HG03064 (cell line): ENCODE results near the gene COPG2.
"Not testable (repeated sequence)": the region's sequence is repeated elsewhere in the genome, so short reads cannot be mapped to it uniquely, and the experiment has no call there.

Source experiments
- ATAC-seq: cut with Tn5 transposase; IDR thresholded peaks from one replicate; pipeline ENCODE4 v1.9.1; 2021; ENCODE audit warnings: low read depth; ENCODE audit not compliant: unreplicated experiment

Gene COPG2

DNA sequence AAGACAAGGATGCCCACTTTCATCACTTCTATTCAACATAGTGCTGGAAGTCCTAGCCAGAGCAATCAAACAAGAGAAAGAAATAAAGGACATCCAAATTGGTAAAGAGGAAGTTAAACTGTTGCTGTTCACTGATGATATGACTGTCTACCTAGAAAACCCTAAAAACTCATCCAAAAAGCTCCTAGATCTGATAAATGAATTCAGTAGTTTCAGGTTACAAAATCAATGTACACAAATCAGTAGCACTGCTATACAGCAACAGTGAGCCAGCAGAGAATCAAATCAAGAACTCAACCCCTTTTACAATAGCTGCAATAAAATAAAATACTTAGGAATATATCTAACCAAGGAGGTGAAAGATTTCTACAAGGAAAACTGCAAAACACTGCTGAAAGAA is 98.4 kb downstream of the COPG2 start:
- not testable (repeated sequence) for ATAC-seq

DNA sequence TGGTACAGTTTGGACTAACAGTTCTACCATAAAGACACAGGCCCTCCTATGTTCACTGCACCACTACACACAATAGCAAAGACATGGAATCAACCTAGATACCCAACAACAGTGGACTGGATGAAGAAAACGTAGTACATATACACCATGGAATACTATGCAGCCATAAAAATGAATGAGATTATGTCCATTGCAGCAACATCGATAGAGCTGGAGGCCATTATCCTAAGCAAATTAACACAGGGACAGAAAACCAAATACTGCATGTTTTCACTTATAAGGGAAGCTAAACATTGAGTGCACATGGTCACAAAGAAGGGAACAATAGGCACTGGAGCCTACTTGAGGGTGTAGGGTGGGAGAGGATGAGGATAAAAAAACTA is 101.7 kb downstream of the COPG2 start:
- no peak for ATAC-seq

DNA sequence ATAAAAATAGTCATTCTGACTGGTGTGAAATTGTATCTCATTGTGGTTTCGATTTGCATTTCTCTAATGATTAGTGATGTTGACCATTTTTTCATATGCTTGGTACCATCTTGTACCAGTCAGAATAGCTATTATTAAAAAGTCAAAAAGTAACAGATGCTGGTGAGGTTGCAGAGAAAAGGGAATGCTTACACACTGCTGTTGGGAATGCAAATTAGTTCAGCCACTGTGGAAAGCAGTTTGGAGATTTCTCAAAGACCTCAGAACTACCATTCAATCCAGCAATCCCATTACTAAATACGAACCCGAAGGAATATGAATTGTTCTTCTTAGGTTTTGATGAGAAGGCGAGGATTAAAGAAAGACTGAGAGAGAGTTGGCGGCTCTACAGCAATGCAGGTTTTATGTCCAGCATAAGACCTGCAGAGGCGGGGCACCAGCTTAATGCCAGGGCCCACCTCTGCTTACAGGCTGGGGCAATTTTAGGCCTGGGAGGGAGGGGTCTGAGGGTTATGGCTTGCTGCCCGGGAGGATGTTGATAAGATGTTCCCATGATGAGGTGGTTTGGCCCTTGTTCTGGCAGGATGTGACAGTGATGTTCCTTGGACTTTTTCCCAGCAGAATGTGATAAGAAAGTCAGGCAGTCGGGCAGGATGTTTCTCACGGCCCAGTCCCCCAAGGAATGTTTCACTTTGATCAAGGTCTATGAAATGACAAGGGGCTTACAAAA is 102.2 kb downstream of the COPG2 start:
- ATAC-seq: no peak

DNA sequence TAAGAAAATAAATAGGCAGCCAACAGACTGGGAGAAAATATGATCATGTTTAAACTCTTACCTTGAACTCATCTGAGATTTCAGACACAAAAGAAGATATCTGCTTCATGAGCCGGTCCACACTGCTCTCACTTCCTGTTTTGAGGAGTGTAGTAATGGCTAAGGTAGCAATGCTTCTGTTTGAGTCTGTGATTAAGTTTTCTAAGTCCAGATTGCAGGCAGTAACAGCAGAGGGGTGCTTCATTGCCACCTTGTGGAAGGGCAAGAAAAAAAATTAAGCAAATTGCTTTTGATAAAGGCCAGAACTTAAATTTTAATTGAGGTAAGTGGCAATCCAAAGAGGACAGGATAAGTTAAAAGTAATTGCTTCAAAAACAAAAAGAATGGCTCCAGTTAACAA is 107.6 kb downstream of the COPG2 start:
- peak; percentile 55 for ATAC-seq

DNA sequence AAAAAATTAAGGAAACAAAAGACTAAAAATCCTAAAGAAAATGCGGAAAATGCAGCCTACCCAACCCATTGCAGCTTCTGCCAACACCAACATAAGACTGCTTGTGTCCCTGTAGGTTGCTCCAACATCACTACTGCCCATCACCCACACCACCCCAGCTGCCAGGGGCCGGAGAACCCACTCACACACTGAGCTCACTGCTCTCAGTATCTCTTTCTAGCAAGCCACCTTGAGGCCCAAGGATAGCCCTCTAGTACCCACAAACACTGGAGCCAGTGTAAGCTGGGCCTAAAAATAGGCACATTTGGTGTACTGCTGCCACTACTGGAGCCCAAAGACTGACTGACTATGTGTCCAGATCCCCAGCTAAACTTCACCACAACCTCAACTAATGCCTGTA is 109.4 kb downstream of the COPG2 start:
- no peak for ATAC-seq

DNA sequence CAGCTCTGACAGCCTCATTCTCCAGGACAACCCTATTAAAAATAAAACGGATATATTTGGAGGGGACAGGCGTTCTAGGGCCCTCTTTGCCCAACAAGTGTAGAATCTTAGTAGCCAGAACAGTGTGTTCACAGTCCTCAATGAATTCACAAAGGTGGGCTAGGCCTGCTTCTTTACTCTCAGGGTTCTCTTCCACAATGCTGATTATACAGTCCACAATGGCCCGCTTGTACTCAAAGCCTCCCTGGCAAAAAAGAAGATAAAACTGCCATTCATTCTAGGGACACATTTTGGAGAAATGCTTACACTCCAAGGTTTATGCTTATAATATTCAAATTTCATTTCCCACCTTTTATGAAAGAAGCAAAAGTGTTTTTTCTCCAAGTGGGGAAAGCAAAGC is 114.1 kb downstream of the COPG2 start:
- ATAC-seq: no peak

DNA sequence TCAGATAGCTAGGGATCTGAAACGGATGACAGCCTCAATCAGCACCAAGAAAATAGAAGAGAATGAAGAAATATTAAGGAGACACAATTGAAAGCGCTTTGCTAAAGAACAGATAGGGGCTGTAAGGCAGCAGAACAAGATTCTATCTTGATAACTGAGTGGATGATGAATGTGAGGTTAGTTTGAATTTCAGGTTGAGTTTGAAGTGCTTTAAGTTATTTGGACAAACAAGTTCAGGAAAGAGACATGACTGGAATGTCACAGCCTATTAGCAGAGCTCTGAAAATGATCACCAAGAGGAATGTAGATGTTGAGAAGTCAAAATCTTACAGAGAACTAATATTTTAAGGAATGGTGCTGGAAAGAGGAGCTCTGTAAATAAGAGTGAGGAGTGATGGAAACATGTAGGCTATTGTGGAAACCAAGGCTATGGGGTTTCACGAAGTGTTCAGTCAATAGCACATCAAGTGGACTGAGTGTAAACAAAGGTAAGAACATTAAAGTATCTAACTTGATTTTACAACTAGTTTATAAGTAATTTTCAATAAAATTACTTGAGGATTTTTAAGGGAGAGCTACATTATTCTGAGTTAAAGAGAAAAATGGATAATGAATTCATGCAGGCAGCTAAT is 115.0 kb downstream of the COPG2 start:
- ATAC-seq: no peak

DNA sequence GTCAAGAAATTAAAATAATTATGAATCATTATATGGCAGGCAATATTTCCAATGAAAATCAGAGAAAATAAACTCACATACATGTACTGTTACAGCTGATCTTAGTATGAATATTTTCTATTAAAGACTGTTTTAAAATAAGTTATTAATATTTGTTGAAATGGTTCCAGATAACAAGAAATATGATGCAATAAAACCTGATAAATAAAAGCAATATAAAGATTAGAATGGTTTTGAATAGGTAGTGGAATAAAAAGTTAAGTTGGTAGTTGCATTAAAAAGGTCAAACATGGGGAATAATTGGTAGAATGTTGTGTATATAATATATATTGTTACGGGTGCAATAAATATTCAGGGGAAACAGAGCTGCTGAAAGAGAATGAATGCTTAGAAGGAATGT is 124.2 kb downstream of the COPG2 start:
- ATAC-seq: no peak

DNA sequence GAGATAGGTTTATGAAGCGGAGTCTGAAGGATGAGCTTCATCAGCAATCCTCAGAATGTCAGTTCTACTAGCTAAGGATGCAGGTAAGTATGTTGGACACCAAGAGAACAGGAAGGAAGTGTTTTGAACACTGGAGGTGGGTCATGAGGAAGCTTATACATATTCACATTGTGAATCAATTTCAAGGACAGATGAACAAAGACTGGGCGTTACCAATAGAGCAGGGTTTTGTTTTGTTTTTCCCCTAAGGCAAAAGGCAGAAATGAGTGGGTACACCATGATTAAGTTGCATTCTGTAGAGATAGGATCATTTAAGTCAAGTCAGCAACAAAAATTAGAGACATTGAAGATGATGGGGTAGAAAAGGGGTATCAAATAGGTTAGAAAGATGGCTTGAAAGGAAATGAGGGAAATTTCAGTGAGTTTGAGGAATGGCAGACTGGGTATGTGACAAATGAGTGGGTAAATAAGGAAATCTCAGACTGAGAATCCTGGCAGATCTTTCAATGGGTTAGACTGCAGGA is 125.0 kb downstream of the COPG2 start:
- ATAC-seq: no peak

DNA sequence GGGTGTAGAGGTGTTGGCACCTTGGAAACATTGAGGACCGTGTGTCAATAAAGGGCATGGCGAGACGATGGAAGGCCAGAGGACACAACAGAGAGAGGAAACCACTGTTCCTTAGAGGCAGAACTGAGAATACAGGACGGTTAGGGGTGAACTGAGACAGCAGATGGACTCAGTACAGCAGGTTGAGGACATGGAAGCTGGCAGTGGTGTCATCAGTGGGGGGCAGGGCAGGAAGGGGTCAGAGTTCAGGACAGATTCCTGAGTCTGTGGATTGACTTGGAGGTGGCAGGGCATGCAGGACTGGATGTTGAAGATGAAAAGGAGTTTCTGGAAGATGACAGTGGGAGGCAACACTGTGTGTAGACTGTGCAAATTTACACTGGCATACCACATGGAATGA is 126.3 kb downstream of the COPG2 start:
- not testable (repeated sequence) for ATAC-seq

DNA sequence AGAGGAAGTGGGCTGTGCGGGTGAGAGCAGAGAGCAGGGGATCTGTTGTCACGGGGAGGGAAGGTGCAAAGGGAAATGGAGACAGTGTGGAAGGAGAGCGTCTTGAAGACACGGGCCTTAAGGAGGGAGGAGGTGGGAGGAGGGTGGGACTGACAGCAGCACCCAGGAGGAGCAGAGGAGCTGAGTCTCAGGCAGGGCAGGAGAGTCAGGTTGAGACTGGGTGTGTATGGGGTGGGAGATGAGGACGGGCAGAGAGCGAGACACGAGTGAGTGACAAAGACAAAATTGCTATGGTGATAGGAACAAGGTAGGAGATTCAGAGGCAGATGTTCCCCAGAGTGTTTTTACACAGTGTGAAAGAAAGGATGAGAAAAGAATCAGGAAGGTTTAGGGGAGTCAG is 127.3 kb downstream of the COPG2 start:
- not testable (repeated sequence) for ATAC-seq

DNA sequence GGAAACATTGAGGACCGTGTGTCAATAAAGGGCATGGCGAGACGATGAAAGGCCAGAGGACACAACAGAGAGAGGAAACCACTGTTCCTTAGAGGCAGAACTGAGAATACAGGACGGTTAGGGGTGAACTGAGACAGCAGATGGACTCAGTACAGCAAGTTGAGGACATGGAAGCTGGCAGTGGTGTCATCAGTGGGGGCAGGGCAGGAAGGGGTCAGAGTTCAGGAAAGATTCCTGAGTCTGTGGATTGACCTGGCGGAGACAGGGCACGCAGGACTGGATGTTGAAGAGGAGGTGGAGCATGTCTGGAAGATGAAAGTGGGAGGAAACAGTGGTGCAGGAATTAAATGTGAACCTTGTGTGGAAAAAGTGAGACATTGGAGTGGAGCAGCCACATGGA is 130.7 kb downstream of the COPG2 start:
- ATAC-seq: not testable (repeated sequence)

DNA sequence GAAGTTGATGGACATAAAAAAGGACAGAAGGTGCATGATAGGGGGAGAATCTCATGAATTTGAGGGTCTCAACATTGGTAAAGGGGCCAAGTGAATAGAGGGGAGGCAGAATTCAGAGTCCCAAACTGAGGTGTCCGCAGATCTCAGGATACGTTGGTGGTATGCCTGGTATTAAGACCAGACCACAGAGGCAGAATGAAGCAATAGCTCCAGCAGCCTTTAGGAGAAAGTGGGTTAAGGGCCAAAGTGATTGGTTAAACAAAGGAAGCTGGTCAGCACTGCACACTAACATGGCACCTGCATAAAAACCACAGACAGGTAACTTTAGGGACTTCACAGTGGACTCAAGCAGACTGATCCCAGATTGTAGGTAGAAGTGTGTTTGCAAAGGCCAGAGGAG is 139.1 kb downstream of the COPG2 start:
- ATAC-seq: no peak

DNA sequence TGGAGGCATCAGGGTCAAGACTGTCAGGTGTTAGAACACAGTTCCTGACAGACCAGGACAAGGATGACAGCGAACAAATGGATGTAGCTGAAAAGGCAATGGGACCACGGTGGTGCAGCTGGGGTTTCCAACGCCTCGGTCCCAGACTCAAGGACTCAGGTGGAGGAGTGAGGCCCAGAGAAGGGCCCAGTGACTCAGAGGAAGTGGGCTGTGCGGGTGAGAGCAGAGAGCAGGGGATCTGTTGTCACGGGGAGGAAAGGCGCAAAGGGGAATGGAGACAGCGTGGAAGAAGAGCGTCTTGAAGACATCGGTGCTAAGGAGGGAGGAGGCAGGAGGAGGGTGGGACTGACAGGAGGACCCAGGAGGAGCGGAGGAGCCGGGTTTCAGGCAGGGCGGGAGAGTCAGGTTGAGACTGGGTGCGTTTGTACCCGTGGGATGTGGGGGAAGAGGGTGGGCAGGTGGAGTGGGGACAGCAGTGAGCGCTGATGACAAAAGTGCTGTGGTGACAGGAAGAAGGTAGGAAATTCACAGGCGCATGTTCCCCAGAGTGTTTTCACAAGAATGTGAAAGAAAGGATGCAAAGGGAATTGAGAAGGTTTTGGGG is 140.7 kb downstream of the COPG2 start:
- ATAC-seq: not testable (repeated sequence)

DNA sequence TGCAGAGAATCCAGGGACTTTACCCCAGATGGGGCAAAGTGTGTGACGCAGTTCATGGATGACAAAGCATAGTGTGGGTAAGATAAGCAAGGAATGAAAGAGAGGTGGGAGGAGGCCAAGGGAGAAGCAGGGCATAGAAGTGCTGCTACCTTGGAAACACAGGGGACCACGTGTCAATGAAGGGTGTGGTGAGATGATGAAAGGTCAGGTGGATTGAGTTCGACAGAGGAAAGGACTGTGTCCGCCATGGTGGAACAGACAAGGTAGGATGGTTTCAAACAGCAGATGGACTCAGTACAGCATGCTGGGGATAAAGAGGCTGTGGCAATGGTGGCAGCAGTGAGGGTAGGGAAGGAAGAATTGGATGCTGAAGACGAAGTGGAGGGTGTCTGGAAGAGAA is 143.9 kb downstream of the COPG2 start:
- no peak for ATAC-seq

DNA sequence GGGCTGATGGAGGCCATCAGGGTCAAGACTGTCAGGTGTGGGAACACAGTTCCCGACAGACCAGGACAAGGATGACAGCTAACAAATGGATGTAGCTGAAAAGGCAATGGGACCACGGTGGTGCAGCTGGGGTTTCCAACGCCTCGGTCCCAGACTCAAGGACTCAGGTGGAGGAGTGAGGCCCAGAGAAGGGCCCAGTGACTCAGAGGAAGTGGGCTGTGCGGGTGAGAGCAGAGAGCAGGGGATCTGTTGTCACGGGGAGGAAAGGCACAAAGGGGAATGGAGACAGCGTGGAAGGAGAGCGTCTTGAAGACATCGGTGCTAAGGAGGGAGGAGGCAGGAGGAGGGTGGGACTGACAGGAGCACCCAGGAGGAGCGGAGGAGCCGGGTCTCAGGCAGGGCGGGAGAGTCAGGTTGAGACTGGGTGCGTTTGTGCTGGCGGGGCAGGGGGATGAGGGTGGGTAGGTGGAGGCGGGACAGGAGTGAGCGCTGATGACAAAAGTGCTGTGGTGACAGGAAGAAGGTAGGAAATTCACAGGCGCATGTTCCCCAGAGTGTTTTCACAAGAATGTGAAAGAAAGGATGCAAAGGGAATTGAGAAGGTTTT is 144.9 kb downstream of the COPG2 start:
- not testable (repeated sequence) for ATAC-seq

DNA sequence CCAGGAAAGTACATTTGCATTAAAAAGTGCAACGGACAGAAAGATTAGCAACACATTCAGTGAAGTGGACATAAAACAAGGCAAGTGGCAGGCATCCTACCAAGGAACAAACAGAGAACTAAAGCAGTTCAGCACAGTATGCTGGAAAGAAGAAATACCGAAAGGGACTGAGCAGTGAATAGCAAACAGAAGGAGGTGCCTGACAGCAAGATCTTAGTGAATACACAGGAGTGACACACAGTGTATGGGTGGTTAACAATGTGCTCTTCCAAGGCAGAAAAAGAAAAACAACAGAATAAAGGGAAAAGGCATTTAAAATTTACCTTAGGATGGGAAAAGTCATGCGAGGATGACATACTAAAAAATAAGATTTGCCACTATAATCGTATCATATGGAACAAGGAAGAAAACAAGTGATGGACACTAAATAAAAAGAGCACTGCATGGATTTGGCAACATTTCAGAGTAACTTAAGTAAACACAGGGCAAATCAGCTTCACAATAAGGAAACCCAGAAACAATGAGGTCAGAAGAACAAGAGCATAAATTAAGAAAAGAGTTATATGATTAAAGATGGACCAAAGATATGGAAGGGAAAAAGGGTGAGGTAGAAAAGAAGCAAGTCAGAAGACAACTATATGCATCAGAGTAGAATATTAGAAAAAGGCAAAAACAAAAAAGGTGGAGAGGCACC is 147.1 kb downstream of the COPG2 start:
- ATAC-seq: no peak

DNA sequence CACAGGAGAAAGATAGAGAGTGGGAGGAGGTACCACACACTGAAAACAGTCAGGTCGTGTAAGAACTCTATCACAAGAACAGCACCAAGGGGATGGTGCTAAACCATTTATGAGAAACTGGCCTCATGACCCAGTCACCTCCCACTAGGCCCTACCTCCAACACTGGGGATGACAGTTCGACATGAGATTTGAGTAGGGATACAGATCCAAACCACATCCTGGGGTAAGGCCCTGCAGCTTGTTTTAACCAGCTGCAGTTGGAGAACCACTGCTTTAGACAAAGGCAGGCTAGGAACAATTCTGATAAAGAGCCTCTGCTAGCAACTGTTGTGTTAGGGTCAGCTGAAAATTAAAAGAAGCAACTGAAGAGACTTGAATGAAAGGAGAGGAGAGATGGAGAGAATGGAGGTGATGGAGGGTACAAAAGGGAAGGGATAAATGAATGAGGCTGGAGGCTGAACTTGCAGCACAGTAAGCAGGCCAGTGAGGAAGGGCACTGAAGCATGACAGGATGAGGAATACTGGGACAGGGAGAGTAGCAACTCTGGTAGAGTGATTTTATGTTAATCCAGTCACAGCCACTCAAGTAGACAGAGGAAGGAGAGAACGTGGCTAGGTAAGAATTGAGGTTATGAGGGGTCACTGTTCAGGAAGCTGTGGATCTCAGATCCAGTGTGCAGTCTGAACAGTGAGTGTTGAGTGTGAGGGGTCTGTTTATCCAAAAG is 153.1 kb downstream of the COPG2 start:
- no peak for ATAC-seq

DNA sequence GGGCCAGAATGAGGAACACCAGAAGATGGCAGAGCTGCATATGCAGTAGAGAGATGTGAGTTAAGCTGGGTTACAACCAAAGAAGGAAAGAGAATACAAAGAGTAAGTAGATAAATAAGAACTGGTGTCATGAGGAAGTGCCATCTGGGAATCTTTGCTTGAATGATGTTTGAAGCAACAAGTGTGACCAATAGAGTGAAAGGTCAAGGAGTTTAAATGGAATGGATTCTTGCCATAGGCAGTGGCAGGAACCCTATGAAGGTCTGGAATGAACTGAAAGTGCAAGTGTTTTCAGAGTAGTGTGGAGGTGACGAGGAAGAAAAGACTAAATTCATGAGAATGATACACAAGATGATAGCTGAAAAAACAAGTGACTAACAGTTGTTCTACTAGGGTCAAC is 155.1 kb downstream of the COPG2 start:
- no peak for ATAC-seq

DNA sequence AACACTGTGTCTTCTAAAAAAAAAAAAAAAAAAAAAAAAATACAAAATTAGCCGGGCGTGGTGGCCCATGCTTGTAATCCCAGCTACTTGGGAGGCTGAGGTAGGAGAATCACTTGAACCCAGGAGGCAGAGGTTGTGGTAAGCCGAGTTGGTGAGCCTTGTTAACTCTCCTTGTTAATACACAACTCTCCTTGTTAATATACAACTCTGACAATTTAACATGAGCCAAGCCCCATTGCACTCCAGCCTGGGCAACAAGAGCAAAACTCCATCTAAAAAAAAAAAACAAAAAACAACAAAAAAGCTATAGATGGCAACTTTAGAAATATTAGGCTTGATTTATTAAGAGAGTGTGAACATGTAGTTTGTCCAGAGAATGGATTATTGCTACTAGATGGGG is 156.5 kb downstream of the COPG2 start:
- not testable (repeated sequence) for ATAC-seq
